GM21723 (cell line): ENCODE data around the gene ATRAID.
"Not testable (repeated sequence)": the region's sequence is repeated elsewhere in the genome, so short reads cannot be mapped to it uniquely, and the experiment has no call there.

Experiments
- ATAC-seq: cut with Tn5 transposase; IDR thresholded peaks from one replicate; pipeline ENCODE4 v1.9.1; 2021; ENCODE audit warnings: mild to moderate bottlenecking, moderate library complexity; ENCODE audit not compliant: unreplicated experiment

The ATRAID gene

DNA sequence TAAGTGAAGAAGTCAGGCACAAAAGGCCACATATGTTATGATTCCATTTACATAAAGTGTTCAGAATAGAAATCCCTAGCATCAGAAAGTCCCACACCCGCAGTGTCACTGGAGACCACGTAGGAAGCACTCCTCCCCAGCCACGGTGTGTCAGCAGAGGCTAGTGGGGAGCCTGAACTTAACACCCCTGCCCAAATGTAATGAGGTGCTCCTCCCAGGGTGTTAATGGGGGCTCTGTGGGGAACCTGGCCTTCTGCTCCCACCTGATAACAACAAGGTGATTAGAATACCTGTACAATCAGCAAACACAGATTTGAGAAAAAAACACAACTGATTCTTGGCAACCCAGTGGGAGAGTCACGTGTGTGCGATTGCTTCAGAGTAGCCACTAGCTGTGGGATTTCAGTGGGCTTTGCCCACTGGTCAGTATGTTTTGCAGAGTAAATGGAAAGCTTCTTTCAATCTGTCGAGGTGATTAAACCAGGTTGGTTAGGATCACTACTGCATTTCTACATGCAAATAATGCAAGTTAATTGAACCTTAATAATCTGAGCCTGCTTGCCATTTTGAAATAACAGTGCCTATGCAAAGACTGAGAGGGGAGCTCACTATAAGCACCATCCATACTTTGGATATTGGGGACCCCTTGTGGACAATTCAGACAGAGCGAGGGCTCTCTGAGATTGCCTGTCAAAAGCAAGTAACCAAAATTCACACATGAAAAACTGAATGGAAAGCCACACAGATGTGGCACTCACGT, 20.6 kb upstream of the ATRAID start:
- ATAC-seq: no peak

DNA sequence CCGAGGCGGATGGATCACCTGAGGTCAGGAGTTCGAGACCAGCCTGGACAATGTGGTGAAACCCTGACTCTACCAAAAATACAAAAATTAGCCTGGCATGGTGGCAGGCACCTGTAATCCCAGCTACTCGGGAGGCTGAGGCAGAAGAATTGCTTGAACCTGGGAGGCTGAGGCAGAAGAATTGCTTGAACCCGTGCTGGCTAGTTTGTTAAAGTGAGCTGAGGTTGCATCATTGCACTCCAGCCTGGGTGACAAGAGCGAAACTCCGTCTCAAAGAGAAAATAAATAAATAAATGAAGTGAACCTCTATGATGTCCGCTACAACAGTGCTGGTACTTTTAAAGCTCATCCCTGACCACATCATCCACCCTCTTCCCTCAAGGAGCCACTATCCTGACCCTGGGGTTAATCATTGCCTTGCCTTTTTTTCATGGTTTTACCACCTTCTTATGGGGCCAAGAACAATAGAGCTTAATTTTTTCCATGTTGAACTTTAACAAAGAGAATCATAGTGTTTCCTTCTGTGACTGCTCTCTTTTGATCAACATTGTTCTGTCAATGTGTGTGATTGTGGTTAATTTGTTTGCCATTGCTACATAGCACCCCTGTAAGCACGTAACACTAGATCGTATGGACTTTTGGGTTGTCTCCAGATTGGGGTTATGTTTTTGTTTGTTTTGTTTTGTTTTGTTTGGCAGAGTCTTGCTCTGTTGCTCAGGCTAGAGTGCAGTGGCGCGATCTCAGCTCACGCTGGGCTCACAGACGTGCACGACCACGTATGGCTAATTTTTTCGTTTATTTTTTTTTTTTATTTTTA, 17.1 kb upstream of the ATRAID start:
- ATAC-seq: no peak

DNA sequence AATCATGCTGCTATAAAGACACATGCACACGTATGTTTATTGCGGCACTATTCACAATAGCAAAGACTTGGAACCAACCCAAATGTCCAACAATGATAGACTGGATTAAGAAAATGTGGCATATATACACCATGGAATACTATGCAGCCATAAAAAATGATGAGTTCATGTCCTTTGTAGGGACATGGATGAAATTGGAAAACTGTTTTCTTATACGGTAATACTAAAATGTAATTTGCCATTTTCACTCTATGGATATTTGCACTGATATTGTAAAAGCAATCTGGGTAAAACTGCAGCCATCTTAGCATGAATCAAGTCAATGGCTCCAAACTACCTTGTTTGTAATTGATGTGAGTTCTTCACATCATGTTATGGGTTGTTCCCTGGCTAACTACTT, 16.0 kb upstream of the ATRAID start:
- ATAC-seq: not testable (repeated sequence)

DNA sequence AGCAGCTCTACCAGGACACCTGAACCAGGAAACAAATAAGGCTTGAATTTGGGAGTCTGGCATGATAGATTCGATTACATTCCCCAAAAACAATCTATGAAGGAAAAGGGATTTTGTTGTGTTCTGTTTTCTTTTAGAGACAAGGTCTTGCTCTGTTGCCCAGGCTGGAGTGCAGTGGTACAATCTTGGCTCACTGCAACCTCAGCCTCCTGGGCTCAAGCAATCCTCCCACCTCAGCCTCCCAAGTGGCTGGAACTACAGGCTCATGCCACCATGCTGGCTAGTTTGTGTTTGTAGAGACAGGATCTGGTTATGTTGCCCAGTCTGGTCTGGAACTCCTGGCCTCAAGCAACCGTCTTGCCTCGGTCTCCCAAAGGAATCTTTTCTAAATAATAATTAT, 13.8 kb upstream of the ATRAID start:
- ATAC-seq: not testable (repeated sequence)

DNA sequence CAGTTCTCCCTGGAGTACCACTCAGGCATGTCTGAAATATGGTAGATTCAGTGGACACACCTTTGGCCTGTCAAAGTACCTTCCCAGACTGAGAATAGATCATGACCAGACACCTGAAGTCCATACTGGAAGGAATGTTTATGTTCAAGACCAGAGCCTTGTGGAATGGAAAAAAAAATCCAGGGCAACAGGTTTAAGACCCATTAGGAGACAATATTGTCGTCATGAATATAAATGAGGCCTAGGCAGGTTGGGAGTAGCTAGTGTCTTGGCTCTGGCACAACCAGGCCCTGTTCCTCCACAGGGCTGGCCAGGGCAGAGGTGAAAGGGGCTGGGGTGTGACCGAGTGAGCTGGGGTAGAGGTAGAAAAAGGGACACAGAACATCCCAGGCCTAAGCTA, 13.2 kb upstream of the ATRAID start:
- ATAC-seq: no peak

DNA sequence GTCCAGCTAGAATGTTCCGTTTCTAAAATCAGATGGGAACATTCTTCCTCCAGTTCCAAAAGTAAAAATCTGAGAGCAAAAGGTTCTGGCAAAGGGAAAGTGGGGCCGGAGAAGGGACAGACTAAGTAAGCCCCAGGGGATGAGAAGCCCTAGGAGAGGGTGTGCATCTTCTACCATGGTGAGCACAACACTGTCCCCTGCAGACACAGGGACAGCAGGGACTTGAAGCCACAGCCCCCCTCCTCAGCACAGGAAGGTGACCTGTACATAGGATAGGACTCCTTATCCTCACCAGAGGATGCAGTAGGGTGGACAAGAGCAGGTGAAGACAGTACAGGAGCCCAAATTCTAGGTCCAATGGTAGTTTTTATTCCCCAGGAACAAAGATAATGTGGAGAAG, 12.6 kb upstream of the ATRAID start:
- no peak for ATAC-seq

DNA sequence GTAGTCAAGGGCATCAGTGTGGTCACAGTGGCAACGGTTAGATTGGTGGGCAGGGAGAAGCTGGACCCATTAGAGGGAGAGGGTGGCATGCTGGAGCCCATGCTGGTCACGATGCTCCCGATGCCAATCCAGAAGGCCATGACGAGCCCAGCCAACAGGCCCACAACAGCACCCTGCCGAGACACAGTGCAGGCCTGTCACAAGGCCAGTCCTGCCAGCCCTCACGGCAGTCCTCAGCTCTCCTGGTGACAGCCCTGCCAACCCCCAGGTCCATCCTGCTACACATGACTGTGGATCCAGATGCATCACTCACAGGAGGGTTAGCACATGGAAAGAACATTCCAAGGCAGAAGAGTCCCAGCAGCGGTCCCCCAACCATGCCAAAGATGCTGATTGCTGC, 10.2 kb upstream of the ATRAID start:
- no peak for ATAC-seq

DNA sequence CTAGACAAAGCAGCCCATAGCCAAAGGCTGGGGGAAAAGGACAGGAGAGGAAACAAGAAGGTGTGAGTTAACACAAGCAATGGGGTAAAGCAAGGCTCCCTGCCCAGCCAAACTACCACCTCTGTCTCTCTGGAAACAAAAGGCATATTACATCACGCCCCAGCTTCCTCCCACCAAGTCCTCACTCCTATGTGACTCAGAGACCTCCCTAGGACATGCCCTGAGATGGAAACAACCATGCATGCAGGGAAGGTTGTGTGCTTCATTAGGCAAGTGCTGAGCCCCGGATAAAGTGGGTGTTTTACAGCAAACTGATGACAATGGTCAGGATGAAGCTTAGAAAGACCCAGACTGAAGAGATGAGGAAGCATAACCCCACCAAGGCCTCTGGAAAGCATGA, 9.0 kb upstream of the ATRAID start:
- no peak for ATAC-seq

DNA sequence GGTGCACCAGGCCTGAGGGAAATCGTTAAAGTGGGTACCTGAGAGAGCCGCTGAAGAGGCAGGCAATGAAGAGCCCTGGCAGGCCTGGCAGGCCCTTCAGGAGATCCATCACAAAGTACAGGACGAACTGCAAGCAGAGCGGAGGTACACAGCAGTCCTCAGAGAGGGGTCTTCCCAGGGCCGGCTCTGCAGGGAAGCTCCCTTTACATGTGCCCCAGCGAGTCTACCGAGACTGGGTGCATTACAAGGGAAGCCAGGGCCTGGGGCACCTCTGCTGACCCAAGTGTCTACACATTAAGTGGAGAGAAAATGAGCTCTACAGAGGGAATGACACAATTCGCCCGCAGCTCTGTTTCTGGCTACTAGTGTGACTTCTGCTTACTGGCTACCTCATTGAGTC, 8.1 kb upstream of the ATRAID start:
- no peak for ATAC-seq

DNA sequence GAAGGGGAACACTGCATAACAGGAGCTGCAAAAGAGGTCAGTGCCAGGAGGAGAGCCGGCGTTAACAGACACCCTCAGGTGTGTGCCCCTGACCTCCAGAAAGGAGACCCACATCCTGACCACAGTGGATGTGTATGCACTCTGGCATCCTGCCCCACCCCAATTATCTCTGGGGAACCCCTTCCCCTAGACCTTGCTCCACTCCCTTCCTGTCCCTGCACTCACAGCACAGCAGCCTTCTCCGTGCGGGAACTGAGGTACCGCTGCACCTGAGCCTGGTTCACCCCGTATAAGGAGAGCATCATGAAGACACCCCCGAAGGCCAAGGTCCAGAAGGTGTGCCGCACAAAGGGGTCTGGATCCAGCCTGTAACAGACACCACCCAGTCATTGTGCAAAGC, 7.3 kb upstream of the ATRAID start:
- no peak for ATAC-seq

DNA sequence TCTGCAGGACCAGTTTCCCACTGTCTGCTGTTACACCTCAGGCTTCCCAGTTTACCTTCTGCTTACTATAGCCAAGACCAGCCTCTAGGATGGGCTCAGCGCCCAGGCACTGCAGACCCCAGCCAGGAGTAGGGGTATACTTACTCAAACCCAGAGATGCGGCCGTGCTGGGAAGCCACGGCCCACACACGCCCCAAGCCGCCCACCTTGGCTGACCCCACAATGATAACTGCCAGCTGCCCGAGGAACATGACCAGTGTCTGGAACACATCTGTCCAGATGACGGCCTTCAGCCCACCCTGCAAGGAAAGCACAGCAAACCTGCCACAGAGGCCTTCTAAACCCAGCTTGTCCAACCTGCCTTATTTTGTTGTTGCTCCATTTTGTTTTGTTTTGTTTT, 6.6 kb upstream of the ATRAID start:
- no peak for ATAC-seq

DNA sequence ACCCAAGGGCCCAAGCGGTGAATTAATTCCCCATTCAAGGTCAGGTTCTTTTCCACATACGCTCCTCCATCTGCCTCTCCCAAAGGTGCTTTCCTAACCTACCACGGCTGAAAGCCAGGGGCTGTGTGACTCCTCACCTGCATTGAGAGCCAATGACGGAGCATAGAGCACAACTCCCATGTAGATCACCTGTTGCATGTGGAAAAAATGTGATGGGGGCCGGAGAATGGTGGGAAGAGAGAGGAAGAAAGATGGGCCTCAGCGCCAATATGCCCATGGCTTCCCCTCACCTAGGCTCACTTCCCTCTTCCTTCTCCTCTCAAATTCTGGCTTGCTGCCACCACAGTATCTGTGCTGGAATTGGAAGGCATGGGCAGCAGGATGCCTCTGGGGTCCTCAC, 5.5 kb upstream of the ATRAID start:
- no peak for ATAC-seq

DNA sequence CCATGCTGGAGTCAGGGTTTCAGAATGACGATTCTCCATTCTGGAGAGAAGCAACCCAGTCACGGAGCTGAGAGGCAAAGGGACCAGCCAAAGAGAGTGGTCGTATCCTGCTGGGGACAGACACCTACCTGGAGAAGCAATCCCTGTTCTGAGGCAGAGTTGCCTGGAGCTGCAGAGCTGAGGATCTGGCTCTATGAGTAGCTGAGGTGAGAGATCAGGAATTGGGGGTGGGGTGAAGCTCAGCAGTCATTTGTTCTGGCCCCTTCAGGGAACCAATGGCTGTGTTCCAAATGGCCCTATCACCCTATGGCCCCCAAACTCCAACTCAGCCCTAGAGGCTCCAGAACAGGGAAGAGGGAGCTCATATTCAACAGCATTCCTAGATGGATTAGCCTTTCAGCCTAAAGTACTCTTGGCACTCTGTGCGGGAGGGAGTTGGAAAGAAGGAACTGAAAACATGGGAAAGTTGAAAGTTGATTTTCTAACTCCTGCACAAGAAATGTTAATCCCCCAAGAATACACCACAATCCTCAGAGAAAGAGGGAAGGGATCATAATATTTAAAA, 3.3 kb upstream of the ATRAID start:
- ATAC-seq: no peak

DNA sequence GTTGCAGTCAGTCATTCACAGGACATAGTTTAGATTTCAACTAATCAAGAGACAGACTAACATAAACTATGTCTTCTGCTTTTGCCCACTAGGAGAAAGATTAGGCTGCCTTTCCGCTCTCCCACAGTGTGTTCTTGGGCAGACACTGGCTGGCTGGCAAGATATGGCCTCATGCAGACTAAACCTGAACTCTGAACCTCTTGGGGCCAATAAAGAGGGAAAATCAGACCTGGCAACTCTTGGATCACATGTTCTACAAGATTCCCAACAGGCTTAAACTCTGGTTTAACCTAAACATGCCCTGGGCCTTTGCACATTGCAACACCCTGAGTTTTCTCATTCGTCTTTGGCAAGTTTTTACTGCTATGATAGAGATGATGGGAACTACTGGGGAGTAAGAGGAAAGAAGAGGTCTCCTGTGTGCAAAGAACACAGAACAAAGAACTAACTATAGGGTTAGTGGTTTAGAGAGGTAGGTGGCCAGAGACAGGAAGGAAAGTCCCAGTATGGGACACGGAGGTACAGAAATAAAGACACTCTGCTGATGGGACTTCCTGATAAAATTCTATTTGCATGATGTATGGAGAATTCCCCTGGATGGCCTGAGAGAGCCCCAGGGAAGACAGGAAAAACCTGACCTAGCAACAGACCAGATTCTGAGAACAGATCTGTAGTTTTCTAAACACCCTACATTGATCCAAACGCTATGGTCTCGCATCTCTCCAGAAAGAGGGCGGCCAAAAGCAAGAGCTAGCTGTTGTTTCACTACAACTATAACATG, 2.0 kb upstream of the ATRAID start:
- no peak for ATAC-seq

DNA sequence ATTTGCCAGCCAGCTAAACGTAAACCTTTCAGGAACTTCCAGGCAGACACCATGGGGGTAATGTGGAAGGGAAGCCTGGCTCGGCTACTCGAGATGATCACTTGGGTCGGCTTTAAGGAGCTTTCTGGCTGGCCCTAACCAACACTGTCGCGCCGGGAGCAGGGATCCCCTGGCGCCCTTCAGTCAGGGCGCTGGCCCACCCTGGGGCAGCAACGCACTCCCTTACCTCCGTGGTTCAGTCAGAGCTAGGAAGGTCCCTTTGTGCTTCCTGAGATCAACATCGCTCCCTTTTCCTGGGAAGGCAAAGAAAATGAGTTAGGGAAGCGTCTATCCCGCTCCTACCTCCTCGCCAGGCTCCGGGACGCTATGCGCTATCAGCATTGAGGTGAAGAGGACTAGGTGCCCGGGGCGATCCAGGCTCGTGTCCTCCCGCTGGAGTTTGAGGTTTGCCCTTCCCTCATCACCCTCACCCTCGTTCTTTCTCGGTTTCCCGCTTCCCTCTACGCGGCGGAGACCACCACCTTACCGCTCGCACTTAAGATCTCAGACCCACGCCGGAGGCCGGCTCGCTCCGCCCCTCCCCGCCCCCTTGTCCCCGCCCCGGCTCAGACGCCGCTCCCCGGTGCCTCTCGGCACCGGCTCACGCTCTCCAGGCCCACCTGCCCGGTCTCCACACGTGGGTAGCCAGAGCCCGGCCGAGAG, 449 bp upstream of the ATRAID start:
- peak; percentile 19 for ATAC-seq

DNA sequence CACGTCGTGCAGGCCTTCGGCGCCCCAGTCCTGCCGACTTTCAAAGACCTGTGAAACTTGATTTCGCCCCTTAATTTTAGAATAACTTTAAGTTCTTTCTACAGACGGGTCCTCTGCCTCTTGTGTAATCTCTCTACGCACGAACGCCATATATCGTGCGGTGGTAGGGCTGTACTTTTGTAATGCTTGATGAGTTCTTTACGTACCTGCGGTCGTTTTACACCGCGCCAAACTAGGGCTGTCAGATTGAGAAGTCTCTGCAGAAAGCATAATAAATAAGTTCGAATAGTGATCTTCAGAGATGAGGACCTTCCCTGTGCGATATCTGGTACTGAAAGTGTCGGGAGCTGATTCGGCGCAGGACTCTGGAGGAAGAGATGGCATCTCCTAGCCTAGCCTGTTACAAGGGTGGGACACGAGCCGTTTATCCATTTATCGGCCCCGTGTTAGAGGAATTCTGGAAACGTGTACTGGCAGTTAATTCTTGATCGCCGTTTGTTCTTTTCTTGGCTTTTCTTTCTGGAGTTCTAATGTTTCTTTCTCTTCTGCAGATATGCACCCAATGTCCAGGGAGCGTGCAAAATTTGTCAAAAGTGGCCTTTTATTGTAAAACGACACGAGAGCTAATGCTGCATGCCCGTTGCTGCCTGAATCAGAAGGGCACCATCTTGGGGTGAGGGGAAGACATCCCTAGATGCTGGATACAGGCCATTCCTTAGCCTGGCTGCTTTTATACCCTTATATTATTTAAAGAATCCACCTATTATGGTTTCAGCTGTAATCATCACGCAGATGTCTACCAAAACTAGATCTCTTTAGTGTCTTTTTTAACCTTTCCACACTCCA, 1.0 kb downstream of the ATRAID start:
- peak; percentile 15 for ATAC-seq

DNA sequence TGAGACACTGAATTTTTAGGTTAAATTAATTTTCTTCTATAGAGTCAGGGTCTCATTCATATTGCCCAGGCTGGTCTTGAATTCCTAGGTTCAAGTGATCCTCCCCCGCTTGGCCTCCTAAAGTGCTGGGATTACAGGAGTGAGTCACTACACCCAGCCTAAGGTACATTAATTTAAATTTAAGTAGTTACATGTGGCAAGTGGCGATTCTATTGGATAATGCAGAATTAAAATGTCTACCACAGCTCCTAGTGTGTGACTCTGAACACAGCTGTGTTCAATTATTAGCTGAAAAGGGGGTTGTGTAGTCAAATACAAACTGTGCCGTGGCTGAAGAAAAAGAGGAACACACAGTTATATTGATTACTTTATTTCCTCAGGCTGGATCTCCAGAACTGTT, 3.1 kb downstream of the ATRAID start:
- no peak for ATAC-seq

DNA sequence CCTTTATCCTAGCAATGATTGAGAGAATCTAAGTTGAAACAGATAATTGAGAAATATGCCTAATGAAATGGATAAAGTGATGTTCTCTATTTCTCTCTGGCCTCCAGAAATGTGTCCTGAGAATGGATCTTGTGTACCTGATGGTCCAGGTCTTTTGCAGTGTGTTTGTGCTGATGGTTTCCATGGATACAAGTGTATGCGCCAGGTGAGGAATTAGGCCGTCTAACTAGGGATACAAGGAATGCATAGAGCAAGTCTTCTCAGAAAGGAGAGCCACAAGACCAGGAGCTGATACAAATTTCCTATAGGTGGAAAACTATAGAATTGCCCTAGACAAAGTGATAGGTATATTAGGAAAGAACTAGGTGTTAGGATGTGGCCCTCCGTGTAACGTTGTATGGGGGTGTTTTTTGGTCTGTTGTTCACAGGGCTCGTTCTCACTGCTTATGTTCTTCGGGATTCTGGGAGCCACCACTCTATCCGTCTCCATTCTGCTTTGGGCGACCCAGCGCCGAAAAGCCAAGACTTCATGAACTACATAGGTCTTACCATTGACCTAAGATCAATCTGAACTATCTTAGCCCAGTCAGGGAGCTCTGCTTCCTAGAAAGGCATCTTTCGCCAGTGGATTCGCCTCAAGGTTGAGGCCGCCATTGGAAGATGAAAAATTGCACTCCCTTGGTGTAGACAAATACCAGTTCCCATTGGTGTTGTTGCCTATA, 4.7 kb downstream of the ATRAID start:
- no peak for ATAC-seq
